Measurements from ENCODE around the gene QRICH2.
"Not testable (repeated sequence)": the region's sequence is repeated elsewhere in the genome, so short reads cannot be mapped to it uniquely, and the experiment has no call there.

Gene QRICH2

GRCh38 chr17:76312735-76313134 lies 4.7 kb upstream of the QRICH2 start:
- Histone ChIP-seq H3K4me3 (ENCODE audit: insufficient read depth in 1 of 2, low read depth in 1 of 2, low read length in 2 of 2) (no peak overlapping the region), H3K4me2 (ENCODE audit: low read length, poor library complexity, severe bottlenecking) (no peak overlapping the region), H2BK12ac (ENCODE audit: low read length in 2 of 2) (no peak overlapping the region), H3K23ac (ENCODE audit: low read length in 2 of 2) (no peak overlapping the region), H3K14ac (ENCODE audit: low read length in 2 of 2) (no peak overlapping the region), H3K9ac (ENCODE audit: low read length) (no peak overlapping the region), H2BK5ac (ENCODE audit: low read depth, low read length, poor library complexity, severe bottlenecking) (no peak overlapping the region), H3K36me3 (ENCODE audit: control insufficient read depth in 1 of 2, insufficient read depth in 2 of 2, low read depth in 1 of 2, low read length in 2 of 2) (peaks cover 27 to 60% of the 10 kb centered on the region in 2 experiments), H3K27me3 (ENCODE audit: control insufficient read depth in 1 of 2, insufficient read depth in 1 of 2, low read length in 2 of 2) (no peaks in the 10 kb centered on the region), H3K27ac (ENCODE audit: low read length, poor library complexity, severe bottlenecking) (no peak overlapping the region), H3K4ac (ENCODE audit: low read depth in 1 of 2, low read length in 2 of 2) (no peak overlapping the region), H2BK15ac (ENCODE audit: low read depth, poor library complexity, severe bottlenecking) (no peak overlapping the region), H3K9me3 (ENCODE audit: control insufficient read depth, low read length) (no peaks in the 10 kb centered on the region), H4K91ac (ENCODE audit: low read length) (no peak overlapping the region), H2BK120ac (ENCODE audit: low read depth, low read length) (no peak overlapping the region), H3K4me1 (ENCODE audit: control insufficient read depth, insufficient read depth, low read depth, low read length) (no peaks in the 10 kb centered on the region), H3K79me1 (replicated peaks; ENCODE audit: low read length, poor library complexity, severe bottlenecking) (peaks cover 15% of the 10 kb centered on the region), H2AFZ (ENCODE audit: low read depth, low read length) (no peak overlapping the region), H4K8ac (ENCODE audit: low read length) (no peak overlapping the region), H3K18ac (ENCODE audit: low read depth in 1 of 2, low read length in 2 of 2) (no peak overlapping the region), H2AK5ac (ENCODE audit: low read length, severe bottlenecking) (no peak overlapping the region)
- no peak for DNase-seq
- WGBS = 85% methylated on average over 6 of the region's 9 CpGs

DNA sequence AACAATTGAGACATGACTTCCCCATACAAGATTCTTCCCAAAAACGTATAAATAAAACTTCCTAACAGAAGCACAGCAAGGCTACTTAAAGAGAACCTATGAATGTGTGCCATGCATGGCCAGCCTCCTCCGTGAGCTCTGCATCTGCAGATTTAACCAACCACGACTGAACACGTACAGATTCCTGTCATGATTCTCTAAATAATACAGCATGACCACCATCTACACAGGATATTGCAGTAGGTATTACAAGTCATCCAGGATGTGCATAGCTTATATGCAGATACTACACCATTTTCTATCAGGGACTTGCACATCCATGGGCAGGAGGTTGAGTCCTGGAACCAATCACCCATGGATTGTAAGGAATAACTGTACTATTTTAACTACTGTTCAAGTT lies 1.4 kb upstream of the QRICH2 start:
- DNase-seq = no peak
- H3K79me1 ChIP-seq (replicated peaks; ENCODE audit: low read length, poor library complexity, severe bottlenecking) = peaks cover 9% of the 10 kb centered on the region
- H2BK120ac ChIP-seq (ENCODE audit: low read depth, low read length) = no peak overlapping the region
- H2AK5ac ChIP-seq (ENCODE audit: low read length, severe bottlenecking) = no peak overlapping the region
- H3K23ac ChIP-seq (ENCODE audit: low read length in 2 of 2) = no peak overlapping the region
- H2BK12ac ChIP-seq (ENCODE audit: low read length in 2 of 2) = no peak overlapping the region
- no peak overlapping the region for H3K4me2 ChIP-seq (ENCODE audit: low read length, poor library complexity, severe bottlenecking)
- H4K91ac ChIP-seq (ENCODE audit: low read length) = no peak overlapping the region
- H3K4ac ChIP-seq (ENCODE audit: low read depth in 1 of 2, low read length in 2 of 2) = no peak overlapping the region
- no peaks in the 10 kb centered on the region for H3K9me3 ChIP-seq (ENCODE audit: control insufficient read depth, low read length)
- no peak overlapping the region for H2BK5ac ChIP-seq (ENCODE audit: low read depth, low read length, poor library complexity, severe bottlenecking)
- no peak overlapping the region for H2BK15ac ChIP-seq (ENCODE audit: low read depth, poor library complexity, severe bottlenecking)
- H3K4me1 ChIP-seq (ENCODE audit: control insufficient read depth, insufficient read depth, low read depth, low read length) = no peaks in the 10 kb centered on the region
- no peaks in the 10 kb centered on the region for H3K27me3 ChIP-seq (ENCODE audit: control insufficient read depth in 1 of 2, insufficient read depth in 1 of 2, low read length in 2 of 2)
- no peak overlapping the region for H3K9ac ChIP-seq (ENCODE audit: low read length)
- no peak overlapping the region for H2AFZ ChIP-seq (ENCODE audit: low read depth, low read length)
- no peak overlapping the region for H3K14ac ChIP-seq (ENCODE audit: low read length in 2 of 2)
- H3K4me3 ChIP-seq (ENCODE audit: insufficient read depth in 1 of 2, low read depth in 1 of 2, low read length in 2 of 2) = no peak overlapping the region
- no peak overlapping the region for H4K8ac ChIP-seq (ENCODE audit: low read length)
- peaks cover 43 to 44% of the 10 kb centered on the region in 2 experiments for H3K36me3 ChIP-seq (ENCODE audit: control insufficient read depth in 1 of 2, insufficient read depth in 2 of 2, low read depth in 1 of 2, low read length in 2 of 2)
- H3K27ac ChIP-seq (ENCODE audit: low read length, poor library complexity, severe bottlenecking) = no peak overlapping the region
- WGBS = 98% methylated on average over 4 of the region's 4 CpGs
- no peak overlapping the region for H3K18ac ChIP-seq (ENCODE audit: low read depth in 1 of 2, low read length in 2 of 2)

DNA sequence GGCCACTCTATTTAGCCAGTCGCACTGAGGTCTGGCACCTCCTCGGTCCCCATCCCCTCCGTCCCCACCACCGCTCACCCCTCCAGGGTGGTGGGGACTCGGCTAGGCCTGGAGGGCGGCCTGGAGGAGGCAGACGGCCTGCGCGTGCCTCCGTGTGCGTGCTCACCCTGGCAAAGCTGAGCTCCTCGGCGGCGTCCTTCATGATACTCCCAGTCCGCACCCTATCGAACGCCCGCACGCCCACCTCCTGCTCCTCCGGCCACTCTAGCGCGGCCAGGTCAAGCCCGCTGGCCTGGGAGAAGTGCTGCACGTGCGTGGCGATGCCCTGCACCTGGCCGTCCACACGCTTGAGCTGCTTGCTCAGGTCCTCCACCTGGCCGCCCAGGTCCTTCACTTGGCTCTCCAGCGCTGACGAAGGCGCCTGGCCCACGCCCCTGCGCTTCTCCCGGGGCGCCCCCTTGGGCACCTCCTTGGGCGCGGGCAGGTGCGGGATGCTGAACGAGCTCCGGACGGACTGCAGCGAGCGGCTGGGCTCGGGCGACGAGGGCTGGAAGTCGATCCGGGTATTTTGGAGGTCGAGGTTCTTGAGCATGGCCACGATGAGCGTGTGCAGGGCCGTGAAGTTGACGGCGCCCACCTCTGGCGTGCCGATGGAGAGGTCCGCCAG lies 644 bp downstream of the QRICH2 start:
- H3K36me3 ChIP-seq (ENCODE audit: control insufficient read depth in 1 of 2, insufficient read depth in 2 of 2, low read depth in 1 of 2, low read length in 2 of 2) = peaks cover 30 to 33% of the 10 kb centered on the region in 2 experiments
- H2BK5ac ChIP-seq (ENCODE audit: low read depth, low read length, poor library complexity, severe bottlenecking) = no peak overlapping the region
- H2BK120ac ChIP-seq (ENCODE audit: low read depth, low read length) = no peak overlapping the region
- H3K4me3 ChIP-seq (ENCODE audit: insufficient read depth in 1 of 2, low read depth in 1 of 2, low read length in 2 of 2) = peak overlapping the region in 1 of 2 experiments; percentile 36
- no peak overlapping the region for H4K8ac ChIP-seq (ENCODE audit: low read length)
- H2BK12ac ChIP-seq (ENCODE audit: low read length in 2 of 2) = no peak overlapping the region
- H3K9me3 ChIP-seq (ENCODE audit: control insufficient read depth, low read length) = no peaks in the 10 kb centered on the region
- no peak overlapping the region for H3K9ac ChIP-seq (ENCODE audit: low read length)
- no peak overlapping the region for H2AK5ac ChIP-seq (ENCODE audit: low read length, severe bottlenecking)
- H4K91ac ChIP-seq (ENCODE audit: low read length) = peak overlapping the region; percentile 56
- H3K4ac ChIP-seq (ENCODE audit: low read depth in 1 of 2, low read length in 2 of 2) = no peak overlapping the region
- H2AFZ ChIP-seq (ENCODE audit: low read depth, low read length) = no peak overlapping the region
- DNase-seq = no peak
- H3K14ac ChIP-seq (ENCODE audit: low read length in 2 of 2) = no peak overlapping the region
- WGBS = 97% methylated on average over 58 of the region's 58 CpGs
- peaks cover 6% of the 10 kb centered on the region for H3K79me1 ChIP-seq (replicated peaks; ENCODE audit: low read length, poor library complexity, severe bottlenecking)
- no peak overlapping the region for H2BK15ac ChIP-seq (ENCODE audit: low read depth, poor library complexity, severe bottlenecking)
- H3K4me1 ChIP-seq (ENCODE audit: control insufficient read depth, insufficient read depth, low read depth, low read length) = no peaks in the 10 kb centered on the region
- no peak overlapping the region for H3K23ac ChIP-seq (ENCODE audit: low read length in 2 of 2)
- no peak overlapping the region for H3K18ac ChIP-seq (ENCODE audit: low read depth in 1 of 2, low read length in 2 of 2)
- no peak overlapping the region for H3K27ac ChIP-seq (ENCODE audit: low read length, poor library complexity, severe bottlenecking)
- no peaks in the 10 kb centered on the region for H3K27me3 ChIP-seq (ENCODE audit: control insufficient read depth in 1 of 2, insufficient read depth in 1 of 2, low read length in 2 of 2)
- H3K4me2 ChIP-seq (ENCODE audit: low read length, poor library complexity, severe bottlenecking) = no peak overlapping the region

DNA sequence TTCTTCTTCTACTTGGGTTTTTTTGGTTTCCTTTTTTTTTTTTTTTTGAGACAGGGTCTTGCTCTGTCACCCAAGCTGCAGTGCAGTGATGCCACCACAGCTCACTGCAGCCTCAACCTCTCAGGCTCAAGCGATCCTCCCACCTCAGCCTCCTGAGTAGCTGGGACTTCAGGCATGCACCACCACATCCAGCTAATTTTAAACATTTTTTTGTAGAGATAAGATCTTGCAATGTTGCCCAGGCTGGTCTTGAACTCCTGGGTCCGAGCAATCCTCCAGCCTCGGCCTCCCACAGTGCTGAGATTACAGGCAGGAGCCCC lies 3.0 kb downstream of the QRICH2 start:
- H3K9me3 ChIP-seq (ENCODE audit: control insufficient read depth, low read length) = not testable (repeated sequence)
- peaks cover 9 to 26% of the 10 kb centered on the region in 2 experiments for H3K36me3 ChIP-seq (ENCODE audit: control insufficient read depth in 1 of 2, insufficient read depth in 2 of 2, low read depth in 1 of 2, low read length in 2 of 2)

More for the DNA sequence above, 3.0 kb downstream of the QRICH2 start:
- over 99% methylated on average over 3 of the region's 3 CpGs for WGBS
- not testable (repeated sequence) for H4K8ac ChIP-seq (ENCODE audit: low read length); H3K23ac ChIP-seq (ENCODE audit: low read length in 2 of 2); H2BK5ac ChIP-seq (ENCODE audit: low read depth, low read length, poor library complexity, severe bottlenecking); H3K4me1 ChIP-seq (ENCODE audit: control insufficient read depth, insufficient read depth, low read depth, low read length); H3K27me3 ChIP-seq (ENCODE audit: control insufficient read depth in 1 of 2, insufficient read depth in 1 of 2, low read length in 2 of 2); H3K4me2 ChIP-seq (ENCODE audit: low read length, poor library complexity, severe bottlenecking); H2BK15ac ChIP-seq (ENCODE audit: low read depth, poor library complexity, severe bottlenecking); H2AFZ ChIP-seq (ENCODE audit: low read depth, low read length); H2BK120ac ChIP-seq (ENCODE audit: low read depth, low read length); H3K9ac ChIP-seq (ENCODE audit: low read length); DNase-seq; H2BK12ac ChIP-seq (ENCODE audit: low read length in 2 of 2); H3K79me1 ChIP-seq (replicated peaks; ENCODE audit: low read length, poor library complexity, severe bottlenecking); H4K91ac ChIP-seq (ENCODE audit: low read length); H3K14ac ChIP-seq (ENCODE audit: low read length in 2 of 2); H3K18ac ChIP-seq (ENCODE audit: low read depth in 1 of 2, low read length in 2 of 2); H3K4ac ChIP-seq (ENCODE audit: low read depth in 1 of 2, low read length in 2 of 2); H2AK5ac ChIP-seq (ENCODE audit: low read length, severe bottlenecking); H3K4me3 ChIP-seq (ENCODE audit: insufficient read depth in 1 of 2, low read depth in 1 of 2, low read length in 2 of 2); H3K27ac ChIP-seq (ENCODE audit: low read length, poor library complexity, severe bottlenecking)

Data from mesenchymal stem cell (in vitro differentiated cells and primary cell).